T-helper 22 cell (primary cell): ENCODE measurements around the gene CDH4.
"Not testable (repeated sequence)": the region's sequence is repeated elsewhere in the genome, so short reads cannot be mapped to it uniquely, and the experiment has no call there.

Source experiments
- DNase-seq: peaks from one replicate; pipeline ENCODE4 v3.0.0-alpha.2; 2020; ENCODE audit warnings: low read depth

The CDH4 gene

DNA sequence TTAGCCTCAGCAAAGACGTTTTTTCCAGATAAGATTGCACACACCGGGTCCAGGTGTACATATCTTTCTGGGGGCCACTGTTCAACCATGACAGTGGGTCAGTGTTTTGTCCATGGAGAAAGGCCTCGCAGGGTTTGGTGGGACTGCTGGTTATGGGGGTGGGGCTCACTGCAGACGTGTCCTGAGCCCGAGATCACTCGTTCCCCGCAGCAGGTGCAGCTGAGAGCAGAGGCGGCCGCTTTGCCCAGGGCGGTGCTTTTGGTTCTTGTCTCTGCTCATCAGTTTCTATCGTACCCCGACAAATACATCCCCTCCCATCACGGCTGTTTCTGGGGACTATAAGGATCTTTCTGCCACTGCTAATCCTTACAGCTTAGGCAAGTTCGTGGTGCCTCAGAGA lies 166.9 kb downstream of the CDH4 start:
- DNase-seq, result no peak

DNA sequence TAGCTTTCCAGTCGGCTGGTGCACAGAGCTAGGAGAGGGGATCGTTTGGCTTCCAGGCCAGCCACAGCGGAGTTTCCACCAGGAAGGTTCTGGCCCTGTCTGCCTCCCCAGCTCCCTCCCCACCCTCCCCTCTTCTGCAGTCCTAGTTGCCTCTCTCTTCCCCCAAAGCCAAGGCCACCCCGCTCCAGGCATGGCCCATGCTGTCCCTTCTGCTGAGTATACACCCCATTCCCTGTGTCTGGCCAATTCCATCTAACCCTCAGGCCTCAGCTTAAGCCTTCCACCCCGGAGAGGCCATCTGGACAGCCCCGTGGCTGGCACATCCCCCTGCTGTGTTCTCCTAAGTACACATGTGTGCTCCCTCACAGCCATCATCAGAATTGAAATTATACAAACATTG lies 167.4 kb downstream of the CDH4 start:
- no peak for DNase-seq

- no peak for DNase-seq
Observed at GRCh38 chr20:61420056-61420455, 168.0 kb downstream of the CDH4 start.

- no peak for DNase-seq
Observed at GRCh38 chr20:61420781-61421180, 168.7 kb downstream of the CDH4 start.

- no peak for DNase-seq
Observed at GRCh38 chr20:61422636-61423425, 170.8 kb downstream of the CDH4 start.

DNA sequence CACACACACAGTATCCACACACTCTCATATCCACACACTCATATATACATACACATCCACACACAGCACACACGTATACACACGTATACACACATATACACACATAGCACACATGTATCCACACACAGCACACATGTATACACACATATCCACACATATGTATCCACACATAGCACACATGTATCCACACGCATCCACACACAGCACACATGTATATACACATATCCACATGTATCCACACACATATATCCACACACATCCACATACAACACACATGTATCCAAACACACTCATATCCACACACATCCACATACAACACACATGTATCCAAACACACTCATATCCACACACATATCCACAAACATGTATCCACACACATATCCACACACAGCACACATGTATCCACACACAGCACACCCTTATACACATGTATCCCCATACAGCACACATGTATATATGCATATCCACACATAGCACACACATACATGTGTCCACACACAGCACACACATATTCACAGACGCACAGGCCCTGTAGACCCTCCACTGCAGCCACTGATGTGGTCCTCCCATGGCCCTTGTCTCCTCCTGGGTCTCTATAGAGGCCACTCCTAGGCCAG lies 172.1 kb downstream of the CDH4 start:
- no peak for DNase-seq

- no peak for DNase-seq
Observed at GRCh38 chr20:61424628-61425420, 172.8 kb downstream of the CDH4 start.

DNA sequence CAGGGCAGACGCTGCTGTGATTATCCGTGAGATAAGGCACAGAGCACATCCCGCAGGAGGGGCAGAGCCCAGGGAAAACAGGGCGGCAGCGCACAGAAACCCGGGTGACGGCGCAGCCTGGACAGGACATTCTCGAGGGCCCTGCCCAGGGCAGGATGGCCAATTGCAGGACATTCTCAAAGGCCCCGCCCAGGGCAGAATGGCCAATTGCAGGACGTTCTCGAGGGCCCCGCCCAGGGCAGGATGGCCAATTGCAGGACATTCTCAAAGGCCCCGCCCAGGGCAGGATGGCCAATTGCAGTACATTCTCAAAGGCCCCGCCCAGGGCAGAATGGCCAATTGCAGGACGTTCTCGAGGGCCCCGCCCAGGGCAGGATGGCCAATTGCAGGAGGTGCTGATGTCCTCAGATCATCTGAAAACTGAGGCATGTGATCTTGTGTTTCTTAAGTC lies 173.5 kb downstream of the CDH4 start:
- not testable (repeated sequence) for DNase-seq

- DNase-seq, result no peak
Observed at GRCh38 chr20:61426352-61426751, 174.3 kb downstream of the CDH4 start.

DNA sequence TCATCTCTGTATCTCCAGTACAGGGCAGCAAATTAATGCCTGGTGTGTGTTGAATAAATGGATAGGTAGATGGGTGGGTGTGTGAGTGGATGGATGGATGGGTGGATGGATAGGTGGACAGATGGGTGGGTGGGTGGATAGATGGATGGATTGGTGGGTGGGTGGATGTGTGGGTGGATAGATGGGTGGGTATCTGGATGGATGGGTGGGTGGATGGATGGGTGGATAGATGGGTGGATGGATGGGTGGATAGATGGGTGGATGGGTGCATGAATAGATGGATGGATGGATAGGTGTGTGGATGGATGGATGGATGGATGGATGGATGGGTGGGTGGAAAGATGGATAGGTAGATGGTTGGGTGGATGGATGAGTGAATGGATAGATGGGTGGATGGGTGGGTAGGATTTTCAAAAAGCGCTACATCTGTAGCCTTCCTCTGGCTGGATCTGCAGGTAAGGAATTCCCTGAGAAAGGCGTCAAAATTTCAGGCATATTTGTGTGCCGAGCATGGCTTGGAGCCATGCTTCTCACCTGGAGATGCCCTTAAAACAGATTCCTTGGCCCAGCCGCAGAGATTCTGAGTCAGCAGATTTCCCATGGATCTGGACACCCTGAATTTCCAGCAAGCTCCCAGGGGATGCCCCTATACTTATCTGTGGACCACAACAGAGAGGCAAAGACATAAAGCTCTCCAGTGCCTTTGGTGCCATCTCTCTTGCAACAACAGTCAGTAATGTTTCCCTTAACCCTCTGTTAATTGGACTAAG lies 177.6 kb downstream of the CDH4 start:
- no peak for DNase-seq

- no peak for DNase-seq
Observed at GRCh38 chr20:61430228-61430624, 178.2 kb downstream of the CDH4 start.

- DNase-seq, result no peak
Observed at GRCh38 chr20:61433176-61433575, 181.1 kb downstream of the CDH4 start.

GRCh38 chr20:61433816-61434215 lies 181.8 kb downstream of the CDH4 start:
- no peak for DNase-seq

GRCh38 chr20:61434341-61434781 lies 182.3 kb downstream of the CDH4 start:
- DNase-seq, result no peak

- no peak for DNase-seq
Observed at GRCh38 chr20:61435184-61435822, 183.2 kb downstream of the CDH4 start.

- no peak for DNase-seq
Observed at GRCh38 chr20:61435823-61436220, 183.8 kb downstream of the CDH4 start.

DNA sequence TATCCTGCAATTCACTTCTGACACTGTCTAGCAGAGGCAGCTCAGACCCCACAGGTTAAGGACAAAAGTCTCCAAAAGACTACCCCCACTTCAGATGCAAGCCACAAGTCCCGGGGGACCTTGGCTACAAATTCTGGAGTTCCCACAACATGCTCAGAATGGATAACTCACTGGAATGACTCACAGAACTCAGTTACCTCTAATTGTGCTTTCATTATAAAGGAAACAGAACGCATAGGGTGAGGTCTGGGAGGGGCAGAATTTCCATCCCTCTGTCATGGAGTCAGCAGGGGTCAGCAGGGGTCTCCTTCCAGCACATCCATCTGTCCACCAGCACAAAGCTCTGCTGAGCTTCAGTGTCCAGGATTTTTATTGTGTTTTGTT lies 184.2 kb downstream of the CDH4 start:
- no peak for DNase-seq

DNA sequence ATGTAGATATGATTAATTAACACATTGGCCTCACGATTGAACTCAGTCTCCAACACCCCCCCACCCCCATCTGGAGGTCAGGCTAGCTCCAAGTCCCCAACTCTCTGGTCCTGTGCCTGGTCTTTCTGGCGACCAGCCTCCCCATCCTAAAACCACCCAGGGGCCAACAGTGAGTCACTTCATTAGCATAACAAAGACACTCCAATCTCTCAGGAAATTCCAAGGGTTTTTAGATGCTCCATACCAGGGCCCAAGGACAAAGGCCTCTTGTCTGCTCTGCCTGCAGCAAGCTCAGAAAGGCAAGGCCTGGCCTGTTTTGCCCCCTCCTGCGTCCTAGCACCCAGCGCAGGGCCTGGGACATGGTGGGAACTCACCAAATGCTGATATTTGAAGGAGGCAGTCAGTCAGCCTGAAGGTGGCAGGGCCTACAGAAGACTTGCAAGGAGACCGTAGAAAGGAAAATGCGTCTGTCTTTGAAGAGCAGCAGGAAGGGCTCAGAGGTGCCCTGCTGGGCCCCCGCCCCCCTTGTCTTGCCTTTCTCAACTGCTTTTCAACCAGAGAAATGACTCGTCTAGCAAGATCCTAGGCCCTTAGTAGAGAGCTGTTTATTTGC lies 184.7 kb downstream of the CDH4 start:
- no peak for DNase-seq

DNA sequence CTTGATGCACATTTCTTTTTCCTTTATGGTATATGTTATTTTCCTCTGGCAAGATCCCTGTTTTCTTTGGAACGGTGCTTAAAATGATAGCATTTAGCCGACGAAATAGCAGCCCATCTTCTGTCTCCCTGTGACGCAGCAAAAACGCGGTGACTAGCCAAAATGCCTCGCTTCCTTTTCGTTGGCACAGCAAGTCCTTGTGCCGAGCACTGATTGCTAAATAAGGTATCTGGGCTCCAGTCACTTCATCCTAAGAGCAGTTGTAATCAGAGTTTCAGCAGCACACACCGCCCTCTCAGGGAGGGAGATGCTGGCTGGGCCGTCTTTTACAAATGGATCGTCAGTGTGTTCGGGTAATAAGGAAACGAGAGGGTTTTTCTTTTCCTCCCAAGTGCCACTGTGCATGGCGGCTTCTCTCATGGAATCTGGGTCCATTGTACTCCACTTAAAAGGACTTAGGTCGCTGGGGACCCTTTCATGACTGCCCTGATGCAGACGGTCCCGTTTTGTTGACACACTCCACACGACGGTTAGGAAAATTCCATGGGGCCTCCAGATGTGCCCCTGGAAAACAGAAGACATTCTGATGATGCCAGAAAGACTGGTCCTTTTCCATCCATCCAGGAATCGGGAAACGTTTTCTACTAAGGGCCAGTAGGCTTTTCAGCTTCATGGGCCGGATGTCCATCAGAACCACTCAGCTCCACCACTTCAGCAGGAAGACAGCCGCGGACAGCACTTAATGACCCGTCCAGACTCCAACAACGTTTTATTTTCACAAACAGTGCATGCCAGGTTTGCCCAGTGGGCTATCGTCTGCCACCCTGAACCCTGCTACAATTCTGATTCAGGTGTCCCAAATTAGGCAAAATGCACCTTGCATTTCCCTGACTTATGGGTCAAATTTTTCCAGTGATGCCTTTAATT lies 185.5 kb downstream of the CDH4 start:
- no peak for DNase-seq

DNA sequence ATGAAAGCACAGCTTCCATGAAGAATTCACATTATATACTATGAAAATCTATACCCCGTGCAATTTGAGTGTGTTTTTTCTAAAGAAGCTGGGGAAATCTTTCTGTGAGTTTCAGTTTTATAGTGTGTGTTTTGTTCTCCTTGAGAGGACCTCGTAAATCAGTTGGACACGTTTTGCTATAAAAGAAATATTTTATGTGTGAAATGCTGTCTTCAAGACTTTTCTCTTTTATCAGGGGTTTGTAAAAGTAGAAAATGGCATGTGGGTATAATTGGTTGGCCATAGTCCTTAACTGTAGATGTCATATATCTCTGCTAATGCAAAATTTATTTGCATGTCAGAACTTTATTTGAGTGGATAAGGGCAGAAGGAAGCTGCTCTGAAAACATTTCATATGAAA lies 186.2 kb downstream of the CDH4 start:
- DNase-seq, result no peak
